Measurements from ENCODE around the gene LPCAT2. TPM values are rescaled to one million over a fixed set of nuclear protein-coding genes. Genes with fewer than 3 reads are reported as not detected.
A peak's percentile ranks its signal among the peaks of the same experiment; 100 is the strongest.

The LPCAT2 gene
- total RNA-seq, 1 donor from 2014 or later = 74.4 TPM

- no peak overlapping the region for H3K27ac Mint-ChIP-seq (ENCODE audit: unreplicated experiment)
- no peak overlapping the region for H3K4me3 Mint-ChIP-seq (ENCODE audit: unreplicated experiment)
- no peaks in the 10 kb centered on the region for H3K9me3 Mint-ChIP-seq (ENCODE audit: unreplicated experiment)
- no peak for FAIRE-seq
- peaks cover 20% of the 10 kb centered on the region for H3K4me1 Mint-ChIP-seq (ENCODE audit: low read depth, unreplicated experiment)
- H2AFZ ChIP-seq (ENCODE audit: low read depth, low read length) = no peak overlapping the region
- no peaks in the 10 kb centered on the region for H3K79me2 ChIP-seq (ENCODE audit: insufficient read depth, low read length)
- no peaks in the 10 kb centered on the region for H4K20me1 ChIP-seq (ENCODE audit: insufficient read depth, low read length)
- H3K27me3 ChIP-seq (ENCODE audit: insufficient read depth, low read length) = no peaks in the 10 kb centered on the region
- H3K4me1 ChIP-seq (ENCODE audit: insufficient read depth, low read length) = peaks cover 3% of the 10 kb centered on the region
- H3K36me3 Mint-ChIP-seq (ENCODE audit: low read depth, unreplicated experiment) = peaks cover 12% of the 10 kb centered on the region
- no peak overlapping the region for H3K4me2 ChIP-seq (ENCODE audit: low read length)
- no peak overlapping the region for H3K4me3 ChIP-seq (ENCODE audit: insufficient read depth, low read depth, low read length)
- no peak overlapping the region for H3K9ac ChIP-seq (ENCODE audit: low read length)
- no peaks in the 10 kb centered on the region for H3K27me3 Mint-ChIP-seq (ENCODE audit: low read depth, unreplicated experiment)
- TF ChIP-seq EZH2 (IDR thresholded peaks at IDR 0.05; ENCODE audit: insufficient read depth, low read length) (no peak), CTCF (IDR thresholded peaks at IDR 0.05; ENCODE audit: insufficient read depth, low read depth, low read length) (no peak)
- no peak overlapping the region for H3K27ac ChIP-seq (ENCODE audit: low read depth, low read length)
- peaks cover 27% of the 10 kb centered on the region for H3K36me3 ChIP-seq (ENCODE audit: insufficient read depth, low read length)
- no peak for DNase-seq (ENCODE audit: low read depth)
- no peaks in the 10 kb centered on the region for H3K9me3 ChIP-seq (ENCODE audit: insufficient read depth, low read depth, low read length)
Measured at GRCh38 chr16:55534756-55535155, 25.9 kb downstream of the LPCAT2 start.

- no peaks in the 10 kb centered on the region for H3K79me2 ChIP-seq (ENCODE audit: insufficient read depth, low read length)
- Mint-ChIP-seq H3K27ac (ENCODE audit: unreplicated experiment) (peak overlapping the region; percentile 41), H3K4me3 (ENCODE audit: unreplicated experiment) (no peak overlapping the region), H3K36me3 (ENCODE audit: low read depth, unreplicated experiment) (peaks cover 9% of the 10 kb centered on the region), H3K9me3 (ENCODE audit: unreplicated experiment) (no peaks in the 10 kb centered on the region), H3K27me3 (ENCODE audit: low read depth, unreplicated experiment) (no peaks in the 10 kb centered on the region), H3K4me1 (ENCODE audit: low read depth, unreplicated experiment) (peaks cover 17% of the 10 kb centered on the region)
- H3K27me3 ChIP-seq (ENCODE audit: insufficient read depth, low read length) = no peaks in the 10 kb centered on the region
- peaks cover 12% of the 10 kb centered on the region for H3K36me3 ChIP-seq (ENCODE audit: insufficient read depth, low read length)
- H4K20me1 ChIP-seq (ENCODE audit: insufficient read depth, low read length) = peaks cover 3% of the 10 kb centered on the region
- no peak overlapping the region for H2AFZ ChIP-seq (ENCODE audit: low read depth, low read length)
- H3K4me1 ChIP-seq (ENCODE audit: insufficient read depth, low read length) = peaks cover 13% of the 10 kb centered on the region
- no peak overlapping the region for H3K4me2 ChIP-seq (ENCODE audit: low read length)
- no peak overlapping the region for H3K27ac ChIP-seq (ENCODE audit: low read depth, low read length)
- no peak overlapping the region for H3K9ac ChIP-seq (ENCODE audit: low read length)
- DNase-seq (ENCODE audit: low read depth) (no peak), FAIRE-seq (no peak)
- no peaks in the 10 kb centered on the region for H3K9me3 ChIP-seq (ENCODE audit: insufficient read depth, low read depth, low read length)
- TF ChIP-seq EZH2 (IDR thresholded peaks at IDR 0.05; ENCODE audit: insufficient read depth, low read length) = no peak
- TF ChIP-seq CTCF (IDR thresholded peaks at IDR 0.05; ENCODE audit: insufficient read depth, low read depth, low read length) = no peak
- no peak overlapping the region for H3K4me3 ChIP-seq (ENCODE audit: insufficient read depth, low read depth, low read length)
Measured at GRCh38 chr16:55539049-55539448, 30.2 kb downstream of the LPCAT2 start.

- H3K9ac ChIP-seq (ENCODE audit: low read length) = no peak overlapping the region
- Mint-ChIP-seq H3K27me3 (ENCODE audit: low read depth, unreplicated experiment) (no peaks in the 10 kb centered on the region), H3K9me3 (ENCODE audit: unreplicated experiment) (no peaks in the 10 kb centered on the region), H3K4me3 (ENCODE audit: unreplicated experiment) (no peak overlapping the region), H3K4me1 (ENCODE audit: low read depth, unreplicated experiment) (peaks cover 17% of the 10 kb centered on the region), H3K36me3 (ENCODE audit: low read depth, unreplicated experiment) (peaks cover 9% of the 10 kb centered on the region), H3K27ac (ENCODE audit: unreplicated experiment) (no peak overlapping the region)
- no peak overlapping the region for H3K27ac ChIP-seq (ENCODE audit: low read depth, low read length)
- DNase-seq (ENCODE audit: low read depth) (no peak), FAIRE-seq (no peak)
- TF ChIP-seq CTCF (IDR thresholded peaks at IDR 0.05; ENCODE audit: insufficient read depth, low read depth, low read length) = no peak
- TF ChIP-seq EZH2 (IDR thresholded peaks at IDR 0.05; ENCODE audit: insufficient read depth, low read length) = no peak
- peaks cover 3% of the 10 kb centered on the region for H4K20me1 ChIP-seq (ENCODE audit: insufficient read depth, low read length)
- no peak overlapping the region for H2AFZ ChIP-seq (ENCODE audit: low read depth, low read length)
- H3K4me3 ChIP-seq (ENCODE audit: insufficient read depth, low read depth, low read length) = no peak overlapping the region
- H3K36me3 ChIP-seq (ENCODE audit: insufficient read depth, low read length) = peaks cover 12% of the 10 kb centered on the region
- H3K9me3 ChIP-seq (ENCODE audit: insufficient read depth, low read depth, low read length) = no peaks in the 10 kb centered on the region
- H3K4me1 ChIP-seq (ENCODE audit: insufficient read depth, low read length) = peaks cover 13% of the 10 kb centered on the region
- H3K79me2 ChIP-seq (ENCODE audit: insufficient read depth, low read length) = no peaks in the 10 kb centered on the region
- no peaks in the 10 kb centered on the region for H3K27me3 ChIP-seq (ENCODE audit: insufficient read depth, low read length)
- H3K4me2 ChIP-seq (ENCODE audit: low read length) = no peak overlapping the region
Measured at GRCh38 chr16:55539488-55539887, 30.6 kb downstream of the LPCAT2 start.
